ENCODE results near the gene CASP8. TPM values are rescaled to one million over a fixed set of nuclear protein-coding genes. Genes with fewer than 3 reads are reported as not detected.

CASP8 gene
- total and polyA plus RNA-seq, 9 donors = 6.7 to 20.2 (median 12.6) TPM

- intact Hi-C loops (cut with DNase I) = no loop called here
Observed at GRCh38 chr2:201266629-201267028, 6.3 kb downstream of the CASP8 start.

GRCh38 chr2:201267278-201268030 is 7.1 kb downstream of the CASP8 start:
- Histone ChIP-seq H3K36me3 (no peaks in the 10 kb centered on the region), H3K27ac (no peak overlapping the region), H3K9me3 (no peaks in the 10 kb centered on the region), H3K4me1 (ENCODE audit: insufficient read depth) (no peaks in the 10 kb centered on the region), H3K27me3 (no peaks in the 10 kb centered on the region), H3K4me3 (no peak overlapping the region)
- DNase-seq = no peak
- TF ChIP-seq POLR2A (IDR thresholded peaks at IDR 0.05) (no peak), EP300 (IDR thresholded peaks at IDR 0.05) (no peak), CTCF (IDR thresholded peaks at IDR 0.05) (no peak)
- intact Hi-C loops (cut with DNase I) = no loop called here
- WGBS, 3 donors = 86 to 93% (median 90%) methylated on average over 12 of the region's 12 CpGs

More at GRCh38 chr2:201266629-201267028, 6.3 kb downstream of the CASP8 start:
- no peak overlapping the region for H3K27ac ChIP-seq
- H3K27me3 ChIP-seq = no peaks in the 10 kb centered on the region
- H3K4me3 ChIP-seq = no peak overlapping the region
- H3K4me1 ChIP-seq (ENCODE audit: insufficient read depth) = peaks cover 2% of the 10 kb centered on the region
- H3K9me3 ChIP-seq = no peaks in the 10 kb centered on the region
- 85 to 94% (median 91%) methylated on average over 2 of the region's 2 CpGs for WGBS, 3 donors
- no peak for DNase-seq
- no peak for TF ChIP-seq POLR2A (IDR thresholded peaks at IDR 0.05)
- TF ChIP-seq CTCF (IDR thresholded peaks at IDR 0.05) = no peak
- TF ChIP-seq EP300 (IDR thresholded peaks at IDR 0.05) = no peak
- H3K36me3 ChIP-seq = no peaks in the 10 kb centered on the region

GRCh38 chr2:201269764-201270163 is 9.4 kb downstream of the CASP8 start:
- TF ChIP-seq EP300 (IDR thresholded peaks at IDR 0.05) (no peak), POLR2A (IDR thresholded peaks at IDR 0.05) (no peak), CTCF (IDR thresholded peaks at IDR 0.05) (no peak)
- H3K4me3 ChIP-seq = no peak overlapping the region
- 94 to 97% (median 97%) methylated on average over 2 of the region's 2 CpGs for WGBS, 3 donors
- no peak for DNase-seq
- H3K27me3 ChIP-seq = no peaks in the 10 kb centered on the region
- no peaks in the 10 kb centered on the region for H3K36me3 ChIP-seq
- H3K9me3 ChIP-seq = no peaks in the 10 kb centered on the region
- H3K27ac ChIP-seq = no peak overlapping the region
- no peaks in the 10 kb centered on the region for H3K4me1 ChIP-seq (ENCODE audit: insufficient read depth)
- intact Hi-C loops (cut with DNase I) = no loop called here

GRCh38 chr2:201270293-201271001 is 10.1 kb downstream of the CASP8 start:
- intact Hi-C loops (cut with DNase I) = no loop called here
- Histone ChIP-seq H3K27me3 (no peaks in the 10 kb centered on the region), H3K4me1 (ENCODE audit: insufficient read depth) (no peaks in the 10 kb centered on the region), H3K4me3 (no peak overlapping the region), H3K9me3 (no peaks in the 10 kb centered on the region), H3K36me3 (no peaks in the 10 kb centered on the region), H3K27ac (no peak overlapping the region)
- no peak for DNase-seq
- WGBS, 3 donors = 89 to 97% (median 95%) methylated on average over 9 of the region's 9 CpGs
- TF ChIP-seq EP300 (IDR thresholded peaks at IDR 0.05) (no peak), CTCF (IDR thresholded peaks at IDR 0.05) (no peak), POLR2A (IDR thresholded peaks at IDR 0.05) (no peak)
